HepG2 (cell line): ENCODE data around the gene ELF1. TPM values are rescaled to one million over a fixed set of nuclear protein-coding genes. Genes with fewer than 3 reads are reported as not detected.

Experiments used
- ATAC-seq: fragments of 200-7000 bp; cut with Tn5 transposase; 3 replicates; pipeline ENCODE4 v1.9.1; 2020; ENCODE audit warnings: mild to moderate bottlenecking, moderate library complexity
- BruUV-seq: library from RNA; stranded (reverse); fragments of 400-500 nt; replicated peaks from 2 replicates; lab custom pipeline; 2021; lab: Mats Ljungman, UMichigan
- CTCF ChIA-PET: fragments of 300-600 bp; formaldehyde crosslinking; extraction: SDS; loops from one replicate; lab custom pipeline; 2021; ENCODE audit warnings: low total read pairs, inconsistent platforms, low intra/inter-chr PET ratio; lab: Yijun Ruan, JAX
- POLR2A ChIA-PET: fragments of 350-600 bp; sonication (Branson Sonifier 250); formaldehyde crosslinking; loops from one replicate; lab custom pipeline; 2020; ENCODE audit warnings: antibody characterized with exemption, inconsistent platforms; lab: Yijun Ruan, JAX
- DNase-seq: peaks from one replicate; pipeline ENCODE4 v3.0.0-alpha.2; 2015; ENCODE audit warnings: low spot score
- FAIRE-seq: peaks from 3 replicates; lab custom pipeline; 2011; peaks lifted over from hg19 to GRCh38; lab: Jason Lieb, UNC
- H2AFZ ChIP-seq: one replicate; pipeline ENCODE4 v1.6.1; 2011; ENCODE audit warnings: low read length, inconsistent platforms
- H3K27ac ChIP-seq: fragments of 300-600 bp; 3 replicates; pipeline ENCODE4 v1.8.0; 2011; ENCODE audit warnings: mixed run types, mild to moderate bottlenecking, mixed read lengths, low read length, inconsistent platforms; ENCODE audit not compliant: insufficient read depth; ENCODE audit errors: extremely low read length
- H3K27me3 ChIP-seq, 2 experiments: fragments of 200-600 bp in 1 of 2; 2 replicates in 1 of 2; 3 replicates in 1 of 2; pipeline versions ENCODE4 v1.6.0 to v1.8.0; 2011; ENCODE audit warnings: low read length in 2 of 2, mild to moderate bottlenecking in 2 of 2, moderate library complexity in 2 of 2, inconsistent platforms in 1 of 2; ENCODE audit not compliant: insufficient read depth in 2 of 2, control insufficient read depth in 1 of 2
- H3K36me3 ChIP-seq, 2 experiments: fragments of 200-600 bp in 1 of 2; replicated peaks in 1 of 2; 2 replicates in 1 of 2; 3 replicates in 1 of 2; pipeline versions ENCODE4 v1.5.1 to v1.8.0; 2011; ENCODE audit warnings: low read length in 2 of 2, inconsistent platforms in 1 of 2; ENCODE audit not compliant: insufficient read depth in 2 of 2, control insufficient read depth in 1 of 2
- H3K4me1 ChIP-seq: 2 replicates; pipeline ENCODE4 v1.5.1; 2012; ENCODE audit warnings: low read length, inconsistent platforms; ENCODE audit not compliant: insufficient read depth
- H3K4me2 ChIP-seq: 2 replicates; pipeline ENCODE4 v1.6.0; 2011; ENCODE audit warnings: low read depth, low read length, inconsistent platforms
- H3K4me3 ChIP-seq, 3 experiments: fragments of 200-600 bp in 1 of 3; sonication (generic), shearing (Covaris generic) in 1 of 3; replicated peaks in 1 of 3; 2 replicates each; pipeline ENCODE4 v1.5.1; 2011 to 2016; ENCODE audit warnings: low read length in 3 of 3, inconsistent platforms in 2 of 3, low read depth in 2 of 3, mild to moderate bottlenecking in 2 of 3, control low read depth in 1 of 3, mixed read lengths in 1 of 3; ENCODE audit not compliant: insufficient read depth in 1 of 3
- H3K79me2 ChIP-seq: one replicate; pipeline ENCODE4 v1.6.1; 2011; ENCODE audit warnings: low read length, inconsistent platforms; ENCODE audit not compliant: insufficient read depth
- H3K9ac ChIP-seq: 2 replicates; pipeline ENCODE4 v1.6.0; 2011; ENCODE audit warnings: mild to moderate bottlenecking, low read depth, low read length, inconsistent platforms; ENCODE audit not compliant: insufficient read depth
- H3K9me3 ChIP-seq: 2 replicates; pipeline ENCODE4 v1.5.1; 2012; ENCODE audit warnings: mild to moderate bottlenecking, low read length
- H4K20me1 ChIP-seq: 2 replicates; pipeline ENCODE4 v1.6.0; 2011; ENCODE audit warnings: inconsistent platforms, mild to moderate bottlenecking, low read length, moderate library complexity; ENCODE audit not compliant: insufficient read depth
- CREBL2 ChIP-seq: sonication (generic); formaldehyde crosslinking; IDR thresholded peaks from 2 replicates; pipeline ENCODE4 v1.8.1; 2023; ENCODE audit warnings: missing genetic modification reagents, mild to moderate bottlenecking, borderline replicate concordance
- KAT8 ChIP-seq: IDR thresholded peaks from 2 replicates; pipeline ENCODE4 v1.6.1; 2016; ENCODE audit warnings: missing genetic modification reagents, missing compliant biosample characterization
- MBD4 ChIP-seq: IDR thresholded peaks from 2 replicates; pipeline ENCODE4 v1.6.1; 2012; ENCODE audit warnings: low read length, inconsistent platforms, borderline replicate concordance
- MEIS1 ChIP-seq: sonication (generic); formaldehyde crosslinking; IDR thresholded peaks from 2 replicates; pipeline ENCODE4 v1.9.0; 2021; ENCODE audit warnings: mild to moderate bottlenecking, missing genetic modification reagents, moderate library complexity, borderline replicate concordance
- NR2F1 ChIP-seq, 2 experiments: fragments of 450-650 bp in 1 of 2; formaldehyde crosslinking in 1 of 2; IDR thresholded peaks; 2 replicates each; pipeline versions ENCODE4 v1.5.0 to v1.6.1; 2016 to 2020; ENCODE audit warnings: mild to moderate bottlenecking in 1 of 2, missing compliant biosample characterization in 1 of 2, missing genetic modification reagents in 1 of 2, moderate library complexity in 1 of 2
- PBX3 ChIP-seq: sonication (generic); formaldehyde crosslinking; IDR thresholded peaks from 2 replicates; pipeline ENCODE4 v1.8.1; 2023; ENCODE audit warnings: missing genetic modification reagents, inconsistent platforms, borderline replicate concordance
- TERF1 ChIP-seq: sonication (generic); formaldehyde crosslinking; IDR thresholded peaks from 2 replicates; pipeline ENCODE4 v1.8.0; 2022; ENCODE audit warnings: mild to moderate bottlenecking, missing genetic modification reagents, moderate library complexity
- ZGPAT ChIP-seq: IDR thresholded peaks from 2 replicates; pipeline ENCODE4 v1.6.1; 2016; ENCODE audit warnings: mild to moderate bottlenecking
- ZNF275 ChIP-seq: sonication (generic); formaldehyde crosslinking; IDR thresholded peaks from 2 replicates; pipeline ENCODE4 v1.8.0; 2022; ENCODE audit warnings: missing genetic modification reagents, mild to moderate bottlenecking, inconsistent platforms, borderline replicate concordance
- WGBS: methylation state at CpG from one replicate; pipeline ENCODE4 v1.1.6; 2017; ENCODE audit warnings: low lambda C conversion rate; 5-methylcytosine and 5-hydroxymethylcytosine counted together
- in situ Hi-C: cut with HindIII; loops from 2 replicates; pipeline ENCODE4 v1.10.0; 2017; ENCODE audit warnings: low pct_unique_long_range_greater_than_20kb; ENCODE audit not compliant: extremely low pct_ligation_motif_present
- intact Hi-C: fragments of 100-400 bp; cut with micrococcal nuclease; formaldehyde crosslinking; loops from one replicate; pipeline ENCODE4 v1.10.0; 2022; ENCODE audit not compliant: unreplicated experiment
- polyA plus RNA-seq, 8 experiments: library from polyadenylated mRNA; depleted of rRNA in 3 of 8; stranded (reverse) in 7 of 8; unstranded in 1 of 8; fragments of >200 nt; fragmentation: Illumina TruSeq in 4 of 8; extraction: Trizol in 4 of 8; gene quantifications; 2 replicates each; pipeline versions ENCODE4 v1.2.1 to v1.2.3, GENCODE V29; 2011 to 2016; ENCODE audit warnings: low read depth in 4 of 8, missing spikeins in 1 of 8, mixed read lengths in 1 of 8; ENCODE audit not compliant: insufficient read depth in 1 of 8
- total RNA-seq, 5 experiments: library from RNA; depleted of rRNA; stranded (reverse); fragments of >200 nt; fragmentation: Illumina TruSeq; extraction: Trizol; gene quantifications; 2 replicates each; pipeline ENCODE4 v1.2.3, GENCODE V29; 2016; ENCODE audit warnings: low read depth in 1 of 5

Gene ELF1
- total and polyA plus RNA-seq, 2 of the 13 experiments (the other 11 are each of a cell fraction or from before 2014, with no cell fraction given) = 24.6 to 71.5 TPM

GRCh38 chr13:40928980-40929379, 90.1 kb downstream of the ELF1 start:
- no peak overlapping the region for H3K4me3 ChIP-seq
- peaks cover 5 to 26% of the 10 kb centered on the region in 2 experiments for H3K36me3 ChIP-seq
- no peak for DNase-seq
- intact Hi-C loops = no loop called here
- no peak overlapping the region for H3K27ac ChIP-seq
- H3K9ac ChIP-seq = no peak overlapping the region
- no peak overlapping the region for H3K4me2 ChIP-seq
- in situ Hi-C loops = no loop called here
- H3K27me3 ChIP-seq = no peaks in the 10 kb centered on the region; a peak in 1 of 5 replicates
- FAIRE-seq = no peak
- H4K20me1 ChIP-seq = no peaks in the 10 kb centered on the region
- WGBS = 98% methylated on average over 3 of the region's 3 CpGs
- no peaks in the 10 kb centered on the region for H3K79me2 ChIP-seq
- no peak for ATAC-seq
- TF ChIP-seq ZGPAT (CRISPR knock-in tag) (no peak), NR2F1 (CRISPR knock-in tag; IDR thresholded peaks at IDR 0.05) (no peak), PBX3 (CRISPR knock-in tag) (no peak), ZNF275 (CRISPR knock-in tag) (no peak), MBD4 (no peak), TERF1 (CRISPR knock-in tag) (no peak), KAT8 (no peak), MEIS1 (no peak), CREBL2 (no peak)
- H2AFZ ChIP-seq = no peak overlapping the region
- ChIA-PET POLR2A (no interaction called here), CTCF (no interaction called here)
- H3K4me1 ChIP-seq = no peaks in the 10 kb centered on the region
- no peaks in the 10 kb centered on the region for H3K9me3 ChIP-seq
- no TSS peak for BruUV-seq
